GM21360 (cell line): ENCODE measurements around the gene POTEH.
A peak's percentile ranks its signal among the peaks of the same experiment; 100 is the strongest.
"Not testable (repeated sequence)": the region's sequence is repeated elsewhere in the genome, so short reads cannot be mapped to it uniquely, and the experiment has no call there.

ENCODE experiments used
- ATAC-seq: cut with Tn5 transposase; IDR thresholded peaks from one replicate; pipeline ENCODE4 v1.9.1; 2021; ENCODE audit warnings: mild to moderate bottlenecking, moderate library complexity; ENCODE audit not compliant: unreplicated experiment

The POTEH gene

DNA sequence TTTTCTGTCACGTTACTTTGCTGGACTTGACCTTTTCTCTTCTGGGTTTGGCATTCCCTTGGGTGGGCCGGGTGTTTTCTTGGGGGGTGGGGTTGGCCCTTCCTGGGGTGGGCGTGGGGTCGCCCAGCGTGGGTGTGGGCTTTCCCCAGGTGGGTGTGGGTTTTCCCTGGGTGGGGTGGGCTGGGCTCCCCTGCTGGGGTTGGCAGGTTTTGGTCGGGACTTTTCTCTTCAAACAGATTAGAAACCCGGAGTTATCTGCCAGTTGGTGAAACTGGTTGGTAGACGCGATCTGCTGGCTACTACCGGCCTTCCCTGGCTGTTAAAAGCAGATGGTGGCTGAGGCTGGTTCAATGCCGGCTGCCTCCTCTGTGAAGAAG lies at the start of gene POTEH:
Gene POTEH (plus strand): TSS at position 278 of the 377 bp plus-strand sequence. CDS start 52 bp downstream, at position 330.
- not testable (repeated sequence) for ATAC-seq

DNA sequence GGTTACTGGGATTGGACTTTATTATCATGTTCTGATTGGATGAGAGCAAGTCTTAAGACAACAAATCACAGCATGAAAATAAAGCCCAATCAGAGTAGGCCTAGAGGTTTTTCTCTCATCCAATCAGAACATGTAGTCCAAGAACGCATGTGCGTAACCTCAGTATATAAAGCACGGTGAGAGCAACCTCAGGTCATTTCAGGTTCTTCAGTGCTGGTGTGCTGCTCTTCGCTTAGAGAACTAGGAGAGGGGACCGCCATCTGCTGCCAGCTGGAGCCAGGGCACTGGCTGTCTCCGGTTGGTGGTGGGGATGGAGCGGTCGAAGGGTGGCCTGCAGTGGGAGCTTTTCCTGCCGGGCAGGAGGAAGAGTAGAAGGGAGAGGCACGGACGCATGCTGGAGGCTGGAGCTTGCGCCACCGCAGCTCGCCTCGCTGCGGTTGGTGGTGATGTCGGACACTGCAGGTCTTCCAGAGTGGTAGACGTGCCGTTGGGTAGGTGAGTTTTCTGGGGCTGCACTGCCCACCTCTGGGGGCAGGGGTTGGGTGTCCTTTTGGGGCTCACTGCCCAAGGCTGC lies 47.5 kb upstream of the POTEH start:
- not testable (repeated sequence) for ATAC-seq

- ATAC-seq = not testable (repeated sequence)
Measured at GRCh38 chr22:15651954-15652353, 37.9 kb upstream of the POTEH start.

DNA sequence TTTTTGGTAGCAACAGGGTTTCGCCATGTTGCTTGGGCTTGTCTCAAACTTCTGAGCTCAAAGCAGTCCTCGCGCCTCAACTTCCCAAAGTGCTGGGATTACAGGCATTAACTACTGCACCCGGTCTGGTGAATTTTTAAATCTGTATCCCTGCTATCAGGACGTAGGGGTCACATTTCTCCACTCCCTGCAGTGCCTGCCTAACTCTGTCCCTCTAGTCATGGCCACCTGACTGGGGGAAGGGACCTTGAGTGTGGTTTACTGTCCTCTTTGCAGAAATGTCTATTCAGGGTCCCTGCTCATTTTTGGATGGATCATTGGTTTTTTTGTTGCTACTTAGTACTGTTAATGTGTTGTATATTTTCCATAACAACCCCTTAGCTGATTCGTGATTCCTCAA lies 37.1 kb upstream of the POTEH start:
- not testable (repeated sequence) for ATAC-seq

DNA sequence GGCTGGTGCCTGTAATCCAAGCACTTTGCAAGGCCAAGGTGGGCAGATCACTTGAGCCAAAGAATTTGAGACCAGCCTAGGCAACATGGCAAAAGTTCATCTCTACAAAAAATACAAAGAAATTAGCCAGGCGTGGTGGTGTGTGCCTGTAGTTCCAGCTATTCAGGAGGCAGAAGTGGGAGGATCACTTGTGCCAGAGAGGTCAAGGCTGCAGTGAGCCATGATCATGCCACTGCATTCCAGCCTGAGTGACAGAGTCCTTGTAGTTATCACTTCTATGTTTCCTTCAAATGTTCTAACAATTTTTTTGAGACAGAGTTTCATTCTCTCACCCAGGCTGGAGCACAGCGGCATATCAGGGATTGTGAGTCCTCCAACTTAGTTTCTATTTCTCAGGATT lies 36.6 kb upstream of the POTEH start:
- ATAC-seq = not testable (repeated sequence)

GRCh38 chr22:15661102-15661501 lies 28.7 kb upstream of the POTEH start:
- ATAC-seq = not testable (repeated sequence)

GRCh38 chr22:15664682-15665081 lies 25.1 kb upstream of the POTEH start:
- ATAC-seq = not testable (repeated sequence)

- ATAC-seq = not testable (repeated sequence)
Measured at GRCh38 chr22:15665478-15665877, 24.3 kb upstream of the POTEH start.

- not testable (repeated sequence) for ATAC-seq
Measured at GRCh38 chr22:15669430-15669829, 20.4 kb upstream of the POTEH start.

DNA sequence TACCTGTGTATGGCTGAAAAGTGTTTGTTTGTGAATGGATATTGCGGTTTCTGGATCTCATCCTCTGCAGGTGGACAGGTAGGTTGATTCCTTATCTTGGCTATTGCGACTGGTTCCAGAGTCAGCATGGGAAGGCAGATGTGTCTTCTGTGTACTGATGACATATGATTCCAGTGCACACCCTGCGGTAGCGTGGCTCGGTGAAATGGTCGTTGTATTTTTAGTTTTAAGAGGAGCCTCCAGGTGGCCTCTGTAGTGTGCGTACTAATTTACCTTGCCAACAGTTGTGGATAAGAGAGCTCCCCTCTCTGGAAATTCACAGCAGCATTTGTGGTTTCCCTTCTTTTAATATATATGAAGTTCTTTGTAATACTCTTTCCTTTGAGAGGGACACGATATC lies 10.1 kb upstream of the POTEH start:
- peak; percentile 46 for ATAC-seq

DNA sequence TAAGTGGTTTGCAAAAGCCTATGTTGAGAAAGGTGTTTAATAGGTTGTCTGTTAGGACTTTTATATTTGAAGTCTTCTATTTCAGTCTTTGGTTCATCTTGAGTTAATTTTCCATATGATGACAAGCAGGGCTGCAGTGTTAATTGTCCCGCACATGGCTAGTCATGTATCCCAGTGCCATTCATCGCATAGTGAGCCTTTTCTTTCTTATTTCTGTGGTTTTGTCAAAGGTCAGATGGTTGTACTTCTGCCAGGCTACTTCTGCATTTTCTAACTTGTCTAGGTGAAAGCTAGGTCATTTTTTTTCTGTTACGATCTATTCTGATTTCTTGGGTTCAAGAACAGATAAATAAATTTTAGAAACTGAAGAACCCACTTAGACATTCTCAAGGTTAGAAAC lies 5.7 kb upstream of the POTEH start:
- not testable (repeated sequence) for ATAC-seq

DNA sequence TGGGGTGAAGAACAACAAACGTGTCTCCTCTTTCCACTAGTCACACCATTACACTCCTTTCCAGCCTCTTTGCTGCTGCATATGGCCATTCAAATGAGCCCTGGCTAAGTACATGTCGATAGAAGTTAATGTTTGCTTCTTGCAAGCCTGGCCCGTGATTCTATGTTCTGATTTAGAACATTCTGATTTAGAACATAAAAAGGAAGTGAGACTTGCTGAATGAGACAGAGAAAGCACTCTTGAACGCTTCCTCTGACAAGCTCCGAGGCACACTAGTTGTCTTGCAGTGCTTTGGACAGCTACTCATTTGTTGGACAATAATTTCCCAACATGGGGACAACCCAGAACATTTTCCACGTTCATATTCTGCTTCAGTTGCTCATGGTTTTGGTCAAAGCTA lies 5.1 kb upstream of the POTEH start:
- not testable (repeated sequence) for ATAC-seq

GRCh38 chr22:15685641-15686040 lies 4.2 kb upstream of the POTEH start:
- ATAC-seq = not testable (repeated sequence)

DNA sequence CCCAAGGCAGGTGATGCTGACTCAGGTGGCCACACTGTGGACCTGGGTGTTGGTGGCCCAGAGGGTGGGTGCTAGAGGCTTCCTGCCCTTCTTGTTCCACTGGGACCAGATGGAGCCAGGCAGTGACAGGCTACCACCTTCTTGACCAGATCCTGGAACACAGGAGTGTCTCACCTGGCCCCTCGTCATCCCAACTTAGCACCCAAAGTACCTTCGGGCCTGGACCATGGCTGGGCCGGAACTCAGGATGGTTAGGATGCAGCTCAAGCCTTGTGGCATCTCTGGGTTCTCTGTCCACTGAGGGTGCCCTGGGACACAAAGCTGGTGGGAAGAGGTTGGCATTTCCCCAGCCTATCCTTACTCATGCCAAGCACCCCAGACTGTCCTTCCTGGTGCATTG lies 2.7 kb upstream of the POTEH start:
- ATAC-seq = not testable (repeated sequence)

DNA sequence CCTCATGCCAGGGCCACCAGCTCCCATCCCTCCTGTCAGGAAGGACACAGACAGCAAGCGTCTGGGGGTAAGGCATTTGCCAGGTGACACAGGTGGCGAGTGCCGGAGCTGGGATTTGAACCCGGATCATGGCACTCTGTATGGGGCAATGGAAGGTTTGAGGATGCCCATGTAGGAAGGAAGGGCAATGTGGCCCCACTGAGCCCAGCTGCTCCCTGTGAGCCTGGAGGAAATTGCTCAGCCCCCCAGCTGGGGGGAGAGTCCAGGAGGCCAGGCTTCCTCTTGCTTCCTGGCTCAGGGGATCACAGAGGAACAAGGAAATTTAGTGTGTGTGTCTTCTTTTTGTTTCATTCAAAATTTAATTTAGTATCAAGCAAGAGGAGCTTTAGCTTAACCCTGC lies 2.1 kb upstream of the POTEH start:
- not testable (repeated sequence) for ATAC-seq

- ATAC-seq = not testable (repeated sequence)
Measured at GRCh38 chr22:15688090-15688489, 1.7 kb upstream of the POTEH start.

- ATAC-seq = not testable (repeated sequence)
Measured at GRCh38 chr22:15689012-15689748, 646 bp upstream of the POTEH start.

- ATAC-seq = not testable (repeated sequence)
Measured at GRCh38 chr22:15713600-15713999, 23.8 kb downstream of the POTEH start.

DNA sequence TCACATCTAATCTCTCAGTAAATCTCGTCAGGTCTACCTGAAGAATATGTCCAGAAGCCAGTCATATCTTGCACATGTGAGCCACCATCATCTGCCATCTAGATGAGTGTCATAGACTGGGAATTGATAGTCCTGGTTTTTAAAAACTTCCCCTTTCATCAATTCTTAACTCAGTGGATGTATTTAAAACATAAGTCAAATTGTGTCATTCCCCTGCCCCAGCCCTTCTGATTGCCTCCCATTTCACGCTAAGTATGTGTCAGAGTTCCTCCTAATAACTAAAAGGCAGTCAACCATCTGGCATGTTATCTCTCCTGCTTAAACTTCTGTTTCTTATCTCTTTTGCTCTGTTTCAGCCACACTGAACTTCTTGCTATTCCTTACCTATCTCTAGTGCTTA lies 24.3 kb downstream of the POTEH start:
- ATAC-seq = not testable (repeated sequence)

- not testable (repeated sequence) for ATAC-seq
Measured at GRCh38 chr22:15721884-15722283, 32.1 kb downstream of the POTEH start.

GRCh38 chr22:15729209-15729917 lies 39.5 kb downstream of the POTEH start:
- ATAC-seq = not testable (repeated sequence)

GRCh38 chr22:15731023-15731422 lies 41.2 kb downstream of the POTEH start:
- not testable (repeated sequence) for ATAC-seq
